Dedifferentiated amniotic fluid mesenchymal stem cell (primary cell): Measurements from ENCODE around the gene OPN5.
"Not testable (repeated sequence)": the region's sequence is repeated elsewhere in the genome, so short reads cannot be mapped to it uniquely, and the experiment has no call there.

ENCODE experiments used
- DNase-seq: peaks from one replicate; pipeline ENCODE4 v3.0.0-alpha.2; 2016; ENCODE audit errors: extremely low spot score

OPN5 gene, protein sequence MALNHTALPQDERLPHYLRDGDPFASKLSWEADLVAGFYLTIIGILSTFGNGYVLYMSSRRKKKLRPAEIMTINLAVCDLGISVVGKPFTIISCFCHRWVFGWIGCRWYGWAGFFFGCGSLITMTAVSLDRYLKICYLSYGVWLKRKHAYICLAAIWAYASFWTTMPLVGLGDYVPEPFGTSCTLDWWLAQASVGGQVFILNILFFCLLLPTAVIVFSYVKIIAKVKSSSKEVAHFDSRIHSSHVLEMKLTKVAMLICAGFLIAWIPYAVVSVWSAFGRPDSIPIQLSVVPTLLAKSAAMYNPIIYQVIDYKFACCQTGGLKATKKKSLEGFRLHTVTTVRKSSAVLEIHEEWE

DNA sequence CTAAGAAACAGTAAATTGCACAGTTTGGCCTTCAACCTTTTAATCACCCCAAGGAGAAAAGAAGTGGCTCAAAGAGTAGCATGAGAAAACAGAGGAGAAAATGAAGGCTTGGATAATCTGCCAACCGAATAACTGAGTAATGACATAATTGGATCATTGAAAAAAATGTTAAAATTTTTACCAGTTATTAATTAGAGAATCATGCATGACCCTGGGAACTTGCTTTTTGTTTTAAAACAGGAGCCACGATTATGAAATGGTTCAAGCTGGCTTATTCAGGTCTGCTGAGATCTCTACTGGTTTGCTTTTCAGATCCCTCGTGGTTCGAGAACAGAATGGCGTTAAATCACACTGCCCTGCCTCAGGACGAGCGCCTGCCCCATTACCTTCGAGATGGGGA is at the start of gene OPN5:
OPN5 (plus strand) TSS at position 301 of the 400 bp plus-strand sequence; CDS start at position 336, 35 bp downstream.
- DNase-seq: no peak

DNA sequence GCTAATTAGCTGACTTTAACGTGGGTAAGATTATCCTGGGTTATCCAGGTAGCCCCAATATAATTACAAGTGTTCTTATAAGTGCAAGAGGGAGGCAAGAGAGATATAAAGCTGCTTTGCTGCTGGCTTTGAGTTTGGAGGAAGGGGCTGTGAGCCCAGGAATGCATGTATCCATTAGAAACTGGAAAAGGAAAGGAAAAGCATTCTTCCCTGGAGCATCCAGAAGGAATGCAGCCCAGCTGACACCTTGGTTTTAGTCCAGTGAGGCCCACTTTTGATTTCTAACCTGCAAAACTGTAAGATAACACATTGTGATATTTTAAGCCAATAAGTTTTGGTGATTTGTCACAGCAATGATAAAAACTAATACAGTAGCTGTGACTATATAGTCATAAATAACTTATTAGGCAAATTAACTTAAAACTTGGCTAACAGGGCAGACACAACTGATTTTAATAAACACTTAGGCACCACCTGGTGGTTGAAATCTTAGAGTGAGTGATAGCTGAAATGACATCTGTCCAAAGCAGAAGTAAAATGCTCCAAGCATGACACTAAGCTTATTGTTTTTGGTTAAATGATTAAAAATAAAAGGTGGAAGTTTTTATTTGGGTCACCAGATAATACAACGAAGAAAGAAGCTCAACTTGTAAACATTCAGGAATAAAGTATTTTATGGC is 47.8 kb upstream of the OPN5 start:
- no peak for DNase-seq

DNA sequence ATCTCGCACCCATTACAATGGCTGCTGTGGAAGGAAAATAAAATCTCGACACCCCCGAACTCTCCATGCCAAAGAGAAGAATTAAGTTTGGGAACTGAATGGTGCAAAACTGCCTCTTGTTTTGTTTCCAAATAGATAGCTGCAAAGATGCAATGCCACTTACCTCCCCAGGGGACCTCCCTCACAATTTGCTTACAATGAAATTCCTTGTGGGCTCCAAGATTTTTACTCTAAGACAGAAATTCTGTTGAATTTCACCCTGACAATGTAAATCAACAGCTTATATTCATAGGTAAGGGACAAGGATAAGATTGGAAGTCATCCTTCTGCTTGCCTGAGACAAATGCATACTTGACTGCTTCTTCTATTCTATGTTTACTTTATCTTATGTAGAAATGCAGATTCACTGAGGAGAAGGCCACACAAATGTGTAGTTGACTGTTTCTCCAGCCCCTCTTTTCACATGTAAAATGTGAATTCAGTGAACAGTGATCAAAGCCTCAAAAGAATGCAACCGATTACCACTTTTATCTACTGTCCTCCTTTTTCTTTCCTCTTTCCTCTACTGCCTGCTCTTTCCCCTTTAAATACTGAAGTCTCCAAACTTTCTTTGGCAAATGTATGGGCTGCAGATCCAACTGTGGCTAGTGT is 46.9 kb upstream of the OPN5 start:
- DNase-seq: no peak

DNA sequence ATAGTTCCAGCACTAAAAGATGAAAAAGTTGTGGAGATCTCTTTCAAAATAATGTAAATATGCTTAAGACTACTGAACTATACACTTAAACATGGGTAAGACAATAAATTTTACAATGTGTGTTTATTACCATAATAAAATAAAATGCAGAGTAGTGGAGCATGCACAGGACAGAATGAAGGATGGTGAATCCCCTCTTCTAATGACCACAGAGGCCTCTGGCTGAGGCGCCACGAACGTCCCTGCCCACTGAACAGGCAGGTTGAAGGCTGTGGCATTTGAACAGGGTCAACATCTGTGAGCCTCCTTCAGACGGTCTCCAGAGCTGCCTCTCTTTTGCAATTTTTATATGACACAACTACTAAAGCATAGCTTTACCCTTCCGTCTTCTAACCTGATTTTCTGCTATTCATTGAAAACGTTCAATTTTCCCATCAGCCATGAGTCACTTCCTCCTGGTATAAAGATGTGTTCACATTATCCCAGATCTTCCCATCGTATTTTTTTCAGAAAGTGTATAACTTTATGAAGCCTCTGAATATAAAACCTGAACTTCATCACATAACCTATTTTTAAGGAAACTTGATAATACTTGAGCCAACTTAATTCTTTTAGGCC is 45.6 kb upstream of the OPN5 start:
- DNase-seq: no peak

DNA sequence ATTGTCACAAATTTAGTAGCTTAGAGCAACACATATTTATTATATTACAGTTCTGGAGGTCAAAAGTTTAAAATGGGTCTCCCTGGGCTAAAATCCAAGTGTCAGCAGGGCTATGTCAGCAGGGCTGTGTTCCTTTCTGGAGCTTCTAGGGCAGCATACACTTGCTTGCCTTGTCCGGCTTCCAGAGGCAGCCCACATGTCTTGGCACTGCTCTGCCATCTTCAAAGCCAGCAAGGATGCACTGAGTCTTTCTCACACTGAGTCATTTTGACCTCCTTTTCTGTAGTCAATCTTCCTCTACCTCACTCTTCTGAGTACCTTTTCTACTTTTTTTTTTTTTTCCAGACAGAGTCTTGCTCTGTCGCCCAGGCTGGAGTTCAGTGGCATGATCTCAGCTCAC is 44.4 kb upstream of the OPN5 start:
- DNase-seq: no peak

DNA sequence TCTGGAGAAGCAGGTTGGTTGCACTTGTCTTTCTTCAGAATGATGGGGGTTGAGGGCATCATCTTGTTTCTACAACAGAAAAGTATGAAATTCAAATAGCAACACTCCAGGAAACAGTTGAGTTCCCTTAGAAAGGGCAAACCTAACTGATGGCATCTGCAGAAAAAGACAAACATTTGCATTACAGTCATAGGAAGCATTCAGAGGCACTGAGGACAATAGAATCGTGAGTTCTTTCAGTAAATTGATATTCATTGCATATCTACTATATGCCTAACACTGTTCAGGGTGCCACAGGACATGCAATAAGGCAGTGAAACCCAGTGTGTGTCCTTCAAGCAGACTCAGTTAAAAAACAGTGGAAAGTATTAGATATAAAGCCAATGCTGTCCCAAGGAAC is 41.1 kb upstream of the OPN5 start:
- no peak for DNase-seq

DNA sequence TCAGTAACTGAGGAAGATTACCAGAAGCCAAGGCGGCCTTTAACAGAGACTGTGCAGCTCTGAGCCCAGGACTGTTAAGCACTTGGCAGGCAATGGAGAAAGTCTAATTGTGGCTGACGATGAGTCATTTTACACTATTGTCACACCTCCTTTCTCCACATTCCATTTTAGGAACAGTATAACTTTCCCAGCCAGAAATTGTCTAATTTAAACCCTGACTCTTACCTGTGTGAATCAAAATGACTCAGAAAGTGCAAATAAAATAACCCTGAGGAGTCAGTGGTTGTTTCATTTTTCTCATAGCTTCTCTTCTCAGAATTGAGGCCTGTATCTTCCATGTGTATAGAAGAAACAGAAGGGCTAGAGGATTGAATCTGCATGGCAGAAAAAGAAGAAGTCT is 40.0 kb upstream of the OPN5 start:
- DNase-seq: no peak

DNA sequence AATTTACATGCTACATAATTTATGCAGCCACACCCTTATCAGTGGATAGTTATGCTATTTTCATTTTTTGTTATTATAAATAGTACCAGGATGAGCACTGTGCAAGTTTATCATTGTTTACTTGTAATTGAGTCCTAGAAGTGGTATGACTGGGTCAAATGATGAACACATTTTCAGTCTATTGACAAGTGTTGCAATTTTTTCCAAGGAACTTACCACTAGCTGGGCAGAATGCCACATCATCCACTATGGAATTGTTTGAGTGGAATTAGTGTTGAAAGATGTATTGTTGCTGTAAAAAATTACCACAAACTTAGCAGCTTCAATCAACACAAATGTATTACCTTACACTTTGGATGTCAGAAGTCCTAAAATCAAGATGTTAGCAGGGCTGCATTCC is 38.1 kb upstream of the OPN5 start:
- DNase-seq: no peak

DNA sequence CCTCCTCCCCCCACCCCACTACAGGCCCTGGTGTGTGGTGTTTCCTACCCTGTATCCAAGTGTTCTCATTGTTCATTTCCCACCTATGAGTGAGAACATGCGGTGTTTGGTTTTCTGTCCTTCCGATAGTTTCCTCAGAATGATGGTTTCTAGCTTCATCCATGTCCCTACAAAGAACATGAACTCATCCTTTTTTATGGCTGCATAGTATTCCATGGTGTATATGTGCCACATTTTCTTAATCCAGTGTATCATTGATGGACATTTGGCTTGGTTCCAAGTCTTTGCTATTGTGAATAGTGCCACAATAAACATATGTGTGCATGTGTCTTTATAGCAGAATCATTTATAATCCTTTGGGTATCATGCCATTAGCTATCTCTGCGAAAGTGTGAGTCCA is 36.6 kb upstream of the OPN5 start:
- DNase-seq: not testable (repeated sequence)

DNA sequence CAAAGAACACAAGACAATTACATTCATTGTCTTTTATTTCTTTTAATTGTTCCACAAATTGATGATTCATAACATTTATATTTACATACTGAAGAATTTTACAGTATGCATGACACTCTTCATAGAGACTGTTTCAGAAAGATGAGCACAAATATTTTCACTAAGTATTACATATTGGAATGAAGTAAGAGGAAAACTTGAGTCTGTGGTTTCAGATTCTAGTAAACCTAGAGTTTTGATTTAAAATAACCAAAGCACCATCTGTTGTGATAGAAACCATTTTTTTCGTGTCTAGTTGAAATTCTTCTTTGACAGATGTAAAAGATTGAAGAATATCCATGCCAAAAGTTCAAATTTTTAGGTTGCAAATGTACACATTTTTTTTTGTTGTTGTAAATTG is 32.1 kb upstream of the OPN5 start:
- DNase-seq: no peak

DNA sequence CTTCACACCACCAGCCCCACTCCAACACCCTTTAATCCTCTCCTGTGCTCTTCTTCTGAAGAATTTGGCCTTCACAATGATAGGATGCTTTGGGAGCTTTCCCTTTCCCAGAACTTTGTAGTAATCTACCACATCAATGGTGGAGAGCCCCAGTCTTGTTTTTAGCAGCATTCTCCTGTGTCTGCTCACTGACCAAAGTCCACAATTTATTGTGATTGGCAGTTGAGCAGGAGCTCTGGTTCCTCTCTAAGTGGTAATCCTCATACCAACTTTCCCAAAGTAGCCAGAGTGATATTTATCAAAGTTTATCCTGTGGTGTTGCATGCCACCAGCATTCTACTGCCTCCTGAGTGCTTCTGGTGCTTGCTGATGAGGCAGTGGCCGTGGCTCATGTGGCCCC is 29.0 kb upstream of the OPN5 start:
- no peak for DNase-seq

DNA sequence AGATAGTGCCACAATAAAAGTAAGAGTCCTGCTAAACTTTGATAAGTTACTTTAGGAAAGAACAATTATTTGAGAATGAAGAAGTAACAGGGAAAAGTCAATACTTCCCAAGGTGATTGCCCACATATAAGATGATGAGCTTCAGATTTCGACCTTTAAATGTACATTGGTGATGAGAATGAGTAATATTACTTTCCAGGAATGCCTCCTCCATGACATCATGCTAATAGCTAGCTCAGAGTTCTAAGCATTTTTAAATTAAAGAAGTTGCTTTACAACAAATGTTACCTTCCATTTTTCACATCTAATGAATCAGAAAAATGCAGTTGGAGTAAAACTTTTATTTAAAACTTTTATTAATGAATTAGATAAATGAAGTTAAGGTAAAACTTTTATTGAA is 22.5 kb upstream of the OPN5 start:
- no peak for DNase-seq

DNA sequence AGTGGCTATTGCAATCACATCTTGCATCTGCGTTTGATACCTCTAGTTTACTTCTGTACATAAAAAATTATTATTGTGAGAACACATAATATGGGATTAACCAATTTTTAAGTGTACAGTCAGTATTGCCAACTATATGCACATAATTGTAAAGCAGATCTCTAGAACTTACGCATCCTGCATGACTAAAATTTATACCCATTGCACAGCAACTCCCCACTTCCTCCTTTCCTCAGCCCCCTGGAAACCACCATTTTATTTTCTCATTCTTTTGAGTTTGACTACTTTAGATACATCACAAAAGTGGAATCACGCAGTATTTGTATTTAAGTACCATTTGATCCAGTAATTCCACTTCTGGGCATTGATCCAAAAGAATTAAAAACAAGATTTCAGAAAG is 19.3 kb upstream of the OPN5 start:
- no peak for DNase-seq

DNA sequence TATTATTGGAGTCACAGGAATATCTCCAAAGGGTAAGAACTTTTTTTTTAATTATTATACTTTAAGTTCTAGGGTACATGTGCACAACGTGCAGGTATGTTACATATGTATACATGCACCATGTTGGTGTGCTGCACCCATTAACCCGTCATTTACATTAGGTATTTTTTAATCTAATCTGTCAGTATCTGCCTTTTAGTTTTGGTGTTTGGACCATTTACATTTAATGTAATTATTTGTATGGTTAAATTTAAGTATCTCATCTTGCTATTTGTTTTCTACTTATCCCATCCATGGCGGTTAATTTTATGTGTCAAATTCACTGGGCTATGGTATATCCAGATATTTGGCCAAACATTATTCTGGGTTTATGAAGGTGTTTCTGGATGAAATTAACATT is 15.4 kb upstream of the OPN5 start:
- no peak for DNase-seq

DNA sequence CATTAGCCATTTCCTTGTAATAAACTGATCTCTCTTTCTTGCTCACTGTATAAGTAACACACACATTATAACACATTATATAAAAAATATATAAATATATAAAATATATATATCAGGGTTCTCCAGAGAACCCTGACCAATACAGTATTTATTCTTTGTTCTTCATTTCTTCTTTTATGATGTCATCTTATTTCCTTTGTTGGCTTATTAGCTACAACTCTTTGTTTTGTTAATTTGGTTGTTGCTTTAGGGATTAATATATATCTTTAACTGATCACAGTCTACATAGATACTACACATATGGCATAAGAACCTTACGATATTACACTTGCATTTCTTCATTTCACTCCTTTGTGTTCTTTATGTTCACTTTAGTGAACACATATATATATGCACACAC is 14.7 kb upstream of the OPN5 start:
- no peak for DNase-seq

DNA sequence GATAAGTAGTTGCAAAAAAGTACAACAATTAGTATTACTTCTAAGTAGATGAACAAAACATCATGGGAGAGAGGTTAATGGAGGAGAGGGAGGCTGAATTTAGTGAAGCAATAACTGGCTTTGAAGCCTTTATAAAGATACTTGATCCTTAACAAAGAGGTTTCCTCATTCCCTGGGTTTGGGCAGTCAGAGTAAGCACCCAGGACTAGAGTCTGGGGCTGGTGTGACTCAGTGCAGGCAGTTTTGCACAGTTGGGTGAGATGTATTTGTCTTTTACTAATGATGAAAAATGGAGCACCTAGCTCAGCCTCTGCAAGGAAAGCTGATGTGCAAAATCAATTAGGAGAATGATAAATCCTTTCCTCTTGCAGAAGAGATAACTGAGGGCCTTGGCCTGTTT is 11.8 kb upstream of the OPN5 start:
- no peak for DNase-seq

DNA sequence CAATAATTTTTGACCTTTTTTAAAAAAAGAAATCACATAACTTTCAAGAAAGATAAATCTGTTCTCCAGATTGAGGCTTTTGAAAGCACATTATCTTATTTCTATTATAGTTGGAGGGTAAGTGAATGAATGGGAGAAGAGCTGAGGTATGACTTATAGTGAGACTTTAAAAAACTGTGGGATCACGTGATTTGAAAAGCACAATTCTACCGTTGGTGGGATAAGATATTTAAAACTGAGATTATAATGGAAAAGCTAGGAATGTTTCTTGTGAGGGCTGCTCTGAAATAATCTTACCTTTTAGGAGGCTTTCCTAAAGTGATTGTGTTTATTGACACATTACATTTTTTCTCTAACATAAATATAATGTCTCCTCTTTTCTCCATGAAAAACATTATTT is 9.5 kb upstream of the OPN5 start:
- DNase-seq: no peak

DNA sequence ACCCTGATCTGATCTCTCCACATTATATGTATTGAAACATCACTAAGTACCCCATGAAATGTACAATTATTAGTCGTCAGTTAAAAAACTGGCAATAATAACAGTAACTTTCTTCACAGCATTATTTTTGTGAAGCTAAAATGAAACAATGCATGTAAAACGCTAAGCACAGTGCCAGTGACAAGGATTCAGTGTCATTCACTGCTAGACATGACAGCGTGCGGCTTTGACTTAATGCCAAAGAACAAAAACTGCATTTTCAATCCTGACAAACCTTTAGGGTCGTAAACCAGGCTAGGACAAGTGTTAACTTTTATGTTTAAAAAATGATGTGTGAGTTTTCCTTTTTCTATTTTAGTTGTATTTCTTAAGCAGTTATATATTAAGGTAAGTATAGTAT is 8.8 kb upstream of the OPN5 start:
- DNase-seq: no peak

DNA sequence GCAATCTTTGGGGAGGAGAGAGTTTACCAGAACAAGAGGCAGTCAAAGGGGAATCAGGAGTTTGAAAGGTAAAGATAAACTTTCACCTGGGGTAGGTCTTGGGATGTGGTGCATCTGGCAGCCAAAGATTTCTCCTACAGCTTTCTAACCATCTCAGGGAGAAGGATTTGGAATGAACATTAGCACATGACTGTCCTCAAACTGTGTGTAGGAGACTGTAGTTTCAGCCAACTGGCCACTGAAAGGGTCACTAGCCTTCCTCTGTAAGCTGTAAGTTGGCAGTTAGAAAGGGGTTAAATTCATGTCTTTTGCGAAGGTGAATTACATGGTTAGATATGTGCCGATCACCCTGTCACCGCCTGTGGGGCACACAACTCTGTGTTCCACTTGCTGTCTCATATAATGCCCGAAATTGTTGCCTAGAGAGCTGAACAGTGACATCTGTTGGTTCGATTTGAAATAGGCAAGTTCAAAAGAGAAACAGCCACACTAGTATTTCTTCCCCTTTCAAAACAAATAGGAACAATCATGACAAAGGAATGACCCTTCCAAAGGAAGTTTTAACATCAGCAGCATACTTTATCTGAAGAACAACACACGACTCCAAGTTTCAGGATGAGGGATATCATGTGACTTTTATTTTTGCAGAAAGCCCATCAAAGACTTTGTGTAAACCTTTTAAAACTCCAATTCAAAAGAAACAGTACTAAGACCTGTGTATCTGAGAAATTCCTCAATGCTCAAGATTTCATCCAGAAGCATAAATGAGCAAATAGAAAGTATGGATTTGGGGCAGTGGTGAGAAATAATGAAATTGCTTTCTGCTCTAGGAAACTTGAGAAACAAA is 1.1 kb upstream of the OPN5 start:
- peak; percentile 81 for DNase-seq

DNA sequence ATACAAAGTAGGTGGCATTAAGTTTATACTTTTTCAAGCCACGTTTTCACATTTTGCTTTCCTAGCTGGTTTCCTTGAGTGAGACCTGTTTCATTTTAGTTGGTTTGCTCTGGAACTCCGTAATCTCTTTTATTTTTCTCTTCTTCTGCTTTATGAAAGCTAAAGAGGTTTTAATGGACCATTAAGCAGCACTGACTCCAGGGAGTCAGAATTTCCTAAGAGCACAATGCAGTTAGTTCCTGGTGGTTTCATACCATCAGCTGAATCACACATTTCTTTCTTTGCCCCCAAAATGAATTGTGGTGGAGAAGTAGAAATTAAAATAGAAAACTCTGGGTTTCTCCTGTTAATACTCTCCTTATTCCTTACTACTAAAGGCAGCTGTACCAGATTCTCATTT is 3.4 kb downstream of the OPN5 start:
- DNase-seq: no peak

DNA sequence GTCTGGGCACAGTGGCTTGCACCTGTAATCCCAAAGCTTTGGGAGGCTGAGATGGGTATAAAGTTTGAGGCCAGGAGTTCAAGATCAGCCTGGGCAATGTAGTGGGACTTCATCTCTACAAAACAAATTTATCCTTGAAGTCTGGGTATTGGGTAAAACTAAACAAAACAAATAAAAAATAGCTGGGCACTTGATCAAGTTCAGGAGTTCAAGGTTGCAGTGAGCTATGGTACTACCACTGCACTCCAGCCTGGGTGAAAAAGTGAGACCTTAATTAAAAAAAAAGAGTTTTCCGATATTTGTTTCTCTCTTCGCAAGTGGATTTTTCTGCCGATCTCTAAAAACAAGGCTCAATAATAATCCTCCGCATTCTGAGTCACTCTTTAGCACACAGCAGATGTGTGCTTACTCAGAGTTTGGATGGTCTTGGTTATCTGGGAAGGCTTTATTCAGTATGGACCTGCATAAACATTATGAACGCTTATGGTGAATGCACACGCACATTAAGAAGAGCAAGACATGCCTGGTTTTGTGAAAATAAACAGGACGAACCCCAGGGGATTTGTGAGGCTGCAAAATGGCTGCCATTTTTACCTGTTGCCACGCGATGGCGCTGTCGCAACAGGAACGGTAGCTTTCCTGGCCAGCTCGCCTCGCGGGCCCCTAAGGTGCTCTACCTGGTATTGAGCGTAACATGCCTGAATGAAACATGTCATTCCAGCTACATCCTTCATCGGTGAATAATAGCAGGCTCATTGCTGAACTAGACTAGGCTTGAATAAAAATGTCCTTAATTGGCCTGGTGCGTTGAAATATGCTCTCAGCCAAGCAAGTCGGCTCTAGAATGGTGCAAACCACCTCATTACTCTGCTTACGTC is 6.0 kb downstream of the OPN5 start:
- peak; percentile 19 for DNase-seq
